Dedifferentiated amniotic fluid mesenchymal stem cell (primary cell): ENCODE results near the gene ZC3H12D.
"Not testable (repeated sequence)": the region's sequence is repeated elsewhere in the genome, so short reads cannot be mapped to it uniquely, and the experiment has no call there.

Experiments used
- DNase-seq: peaks from one replicate; pipeline ENCODE4 v3.0.0-alpha.2; 2016; ENCODE audit errors: extremely low spot score

ZC3H12D gene

GRCh38 chr6:149459761-149460160 lies 25.1 kb downstream of the ZC3H12D start:
- DNase-seq: no peak

- no peak for DNase-seq
These were observed 26.0 kb downstream of the ZC3H12D start for GRCh38 chr6:149458806-149459205.

- no peak for DNase-seq
These were observed 26.6 kb downstream of the ZC3H12D start for GRCh38 chr6:149458196-149458595.

DNA sequence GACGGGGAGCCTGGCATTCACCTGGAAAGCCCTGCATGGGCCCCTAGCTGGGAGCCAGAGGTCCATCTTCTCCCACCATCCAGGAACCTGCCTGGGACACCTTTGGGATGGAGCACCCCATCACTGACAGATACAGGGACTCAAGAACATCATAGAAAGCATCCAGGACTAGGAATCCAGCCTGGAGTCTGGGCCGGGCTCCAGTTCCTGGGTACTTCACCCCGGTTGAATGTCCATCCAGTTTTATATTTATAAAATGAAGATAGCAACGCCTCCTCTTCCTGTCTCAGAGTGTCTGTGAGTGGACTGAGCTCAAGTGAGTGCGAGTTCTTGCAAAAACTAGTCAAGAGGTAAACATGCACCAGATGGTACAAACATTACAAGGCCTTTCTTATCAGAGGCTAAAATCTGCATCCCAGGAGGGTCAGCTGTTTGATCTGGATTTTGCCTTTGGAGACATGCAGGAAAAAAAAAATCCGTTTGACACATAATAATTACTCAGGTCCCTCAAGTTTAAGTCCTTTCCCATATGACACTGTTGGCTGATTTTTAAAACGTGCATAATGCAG lies 27.4 kb downstream of the ZC3H12D start:
- DNase-seq: no peak

DNA sequence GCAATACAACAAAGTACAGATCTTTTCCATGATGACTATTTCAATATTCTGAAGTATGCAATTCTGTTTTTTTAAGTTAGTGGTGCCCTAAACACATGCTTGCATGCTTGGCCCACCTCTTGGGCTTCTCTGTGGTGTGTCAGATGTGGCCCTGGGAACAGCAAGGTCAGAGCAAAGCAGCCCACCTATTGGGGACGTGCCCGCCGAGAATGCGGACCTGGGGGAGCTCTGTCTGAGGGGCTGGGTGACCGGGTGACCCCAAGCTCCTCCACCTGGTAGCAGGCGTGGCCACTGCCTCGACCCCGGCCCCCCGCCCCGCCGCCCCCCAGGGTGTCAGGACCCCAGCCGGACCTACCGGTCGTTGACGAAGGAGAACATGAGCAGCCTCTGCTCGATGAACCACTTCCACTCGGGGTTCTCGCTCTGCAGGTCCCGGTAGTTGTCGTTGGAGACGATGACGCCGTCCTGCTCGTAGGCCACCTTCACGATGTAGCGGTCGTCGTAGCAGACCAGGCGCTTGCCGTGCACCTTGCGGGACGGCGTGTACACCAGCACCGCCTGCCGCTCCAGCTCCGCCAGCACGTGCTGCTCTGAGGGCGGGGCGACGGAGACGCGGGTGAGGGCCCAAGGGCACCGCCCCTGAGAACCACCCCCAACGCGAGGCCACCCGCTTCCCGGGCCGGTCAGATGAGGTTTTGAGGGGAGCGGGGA lies 28.3 kb downstream of the ZC3H12D start:
- no peak for DNase-seq

- no peak for DNase-seq
These were observed 29.6 kb downstream of the ZC3H12D start for GRCh38 chr6:149455031-149455732.

DNA sequence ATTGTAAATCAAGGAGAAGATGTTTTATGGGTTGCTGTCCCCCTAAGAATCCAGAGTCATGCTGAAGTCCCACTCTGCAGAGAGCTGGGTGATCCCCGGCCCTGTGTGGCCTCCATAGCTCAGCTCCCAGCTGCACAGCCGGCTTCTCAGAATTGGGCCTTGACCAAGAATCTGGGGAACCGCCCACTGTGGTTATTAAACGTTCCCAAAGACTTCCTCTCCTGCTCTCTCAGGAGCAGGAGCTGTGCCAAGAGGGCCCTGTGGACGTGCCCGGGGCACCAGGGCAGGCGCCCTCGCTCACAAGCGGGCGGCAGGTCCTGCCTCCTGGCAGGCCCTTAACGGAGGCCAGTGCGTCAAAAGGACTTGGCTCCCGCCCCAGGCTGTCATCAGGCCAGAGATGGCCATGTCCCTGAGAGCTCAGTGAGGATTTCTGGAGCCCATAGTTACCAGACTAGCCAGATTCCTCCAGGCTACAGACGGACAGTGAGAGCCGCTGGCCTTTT lies 30.4 kb downstream of the ZC3H12D start:
- peak; percentile 82 for DNase-seq

DNA sequence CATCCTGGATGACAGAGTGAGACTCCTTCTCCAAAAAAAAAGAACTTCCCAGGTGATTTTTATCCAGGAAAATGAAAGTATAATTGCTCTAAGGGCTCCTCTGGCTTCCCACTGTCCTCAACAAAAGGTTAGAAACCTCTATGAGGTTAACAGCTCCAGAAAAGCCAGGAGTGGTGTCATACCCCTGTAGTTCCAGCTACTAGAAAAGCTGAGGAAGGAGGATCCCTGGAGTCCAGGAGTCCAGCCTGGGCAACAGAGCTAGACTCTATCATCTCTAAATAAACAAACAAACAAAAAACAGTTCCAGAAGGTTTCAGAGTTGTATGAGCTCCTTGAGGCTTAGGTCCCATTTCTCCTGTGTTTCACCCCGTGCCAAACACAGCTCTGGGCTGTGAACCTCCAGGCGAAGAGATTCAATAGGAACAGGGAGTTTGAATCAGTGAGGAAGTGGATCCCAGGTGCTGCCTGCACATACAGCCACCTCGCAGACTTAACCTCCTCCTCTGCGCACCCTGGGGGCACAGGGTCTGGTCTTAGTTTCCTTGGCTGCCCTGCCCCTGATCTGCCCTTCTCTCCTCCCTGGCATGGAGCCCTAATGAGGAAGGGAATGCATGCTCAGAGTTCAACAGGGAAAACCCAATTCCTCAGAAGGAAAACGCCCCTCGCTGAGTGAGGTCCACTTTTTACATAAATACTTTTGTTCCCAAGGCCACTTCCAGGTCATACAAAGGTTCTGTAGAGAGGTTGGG lies 31.0 kb downstream of the ZC3H12D start:
- DNase-seq: no peak

DNA sequence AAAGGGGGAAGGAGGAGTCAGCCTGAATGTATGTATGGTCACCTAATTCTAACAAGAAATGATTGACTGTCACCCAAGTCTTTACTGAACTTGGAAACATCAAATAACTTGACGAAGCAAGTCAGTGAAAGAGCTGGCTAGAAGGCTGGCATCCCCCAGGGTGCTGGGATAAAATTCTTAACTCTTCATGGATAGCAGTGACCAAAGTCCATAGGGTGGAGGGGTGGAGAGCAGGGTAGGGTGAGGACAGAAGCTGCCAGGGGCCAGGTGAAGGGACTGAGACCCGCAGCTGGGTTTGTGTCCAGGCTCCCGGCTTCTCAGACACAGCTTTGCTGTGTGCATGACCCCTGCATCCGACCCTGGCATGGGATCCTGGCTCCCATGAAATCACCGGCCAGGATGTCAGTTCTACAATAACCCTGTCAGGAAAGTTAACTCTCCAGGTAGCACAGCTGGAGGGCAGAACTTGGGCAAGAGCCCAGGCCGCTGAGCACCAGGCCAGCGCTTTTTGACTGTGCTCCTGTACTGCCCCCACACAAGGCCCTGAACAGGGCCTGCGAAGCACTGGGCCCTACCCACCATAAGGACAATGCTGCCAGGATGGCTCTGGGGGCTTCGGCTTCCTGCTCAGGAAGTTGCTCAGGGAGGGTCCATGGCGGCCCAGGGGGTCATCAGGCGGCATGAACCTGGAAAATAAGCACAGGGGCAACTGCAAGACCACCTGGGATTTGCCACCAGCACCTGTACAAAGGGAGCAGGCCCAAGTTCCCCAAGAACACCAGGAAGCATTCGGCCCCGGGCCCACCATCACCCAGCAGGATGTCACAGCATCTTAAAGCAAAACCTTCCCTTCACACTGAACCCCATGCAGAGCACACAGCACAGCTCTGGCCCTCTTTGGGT lies 32.5 kb downstream of the ZC3H12D start:
- DNase-seq: no peak

GRCh38 chr6:149451376-149452036 lies 33.3 kb downstream of the ZC3H12D start:
- DNase-seq: no peak

GRCh38 chr6:149450679-149451375 lies 34.0 kb downstream of the ZC3H12D start:
- no peak for DNase-seq

- no peak for DNase-seq
These were observed 34.8 kb downstream of the ZC3H12D start for GRCh38 chr6:149449831-149450678.

GRCh38 chr6:149448821-149449453 lies 35.9 kb downstream of the ZC3H12D start:
- DNase-seq: no peak

- DNase-seq: no peak
These were observed 37.9 kb downstream of the ZC3H12D start for GRCh38 chr6:149446791-149447376.

GRCh38 chr6:149445573-149445972 lies 39.2 kb downstream of the ZC3H12D start:
- no peak for DNase-seq

DNA sequence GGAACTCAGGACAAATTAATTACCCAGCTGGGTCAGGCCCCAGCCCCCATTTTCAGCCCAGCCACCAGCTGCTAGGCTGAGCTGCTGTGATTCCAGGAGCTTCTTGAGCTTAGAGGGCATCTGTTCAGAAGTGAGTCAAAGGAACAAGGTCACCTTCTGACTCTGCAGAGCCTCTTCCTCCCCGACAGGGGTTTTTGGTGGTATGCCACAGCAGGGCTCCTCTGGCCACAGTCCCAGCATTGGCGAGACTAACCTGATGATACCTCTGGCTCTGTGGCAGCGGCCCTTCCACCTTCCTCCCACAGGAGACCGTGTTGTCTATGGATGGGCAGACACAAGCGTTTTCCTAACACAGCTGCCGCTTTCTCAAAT lies 39.7 kb downstream of the ZC3H12D start:
- no peak for DNase-seq

GRCh38 chr6:149444360-149445094 lies 40.3 kb downstream of the ZC3H12D start:
- not testable (repeated sequence) for DNase-seq
